22Rv1 (cell line): ENCODE results near the gene SPCS1.

ENCODE experiments used
- H3K27ac ChIP-seq: fragments of 450-650 bp; 2 replicates; pipeline ENCODE4 v1.5.1; 2017
- CTCF ChIP-seq: fragments of 450-650 bp; IDR thresholded peaks from 2 replicates; pipeline ENCODE4 v1.5.1; 2017; ENCODE audit warnings: mild to moderate bottlenecking
- ZFX ChIP-seq: fragments of 450-650 bp; IDR thresholded peaks from 2 replicates; pipeline ENCODE4 v1.6.1; 2017; ENCODE audit warnings: antibody characterized with exemption, borderline replicate concordance

SPCS1 gene

GRCh38 chr3:52756141-52756540 is 50.2 kb downstream of the SPCS1 start:
- TF ChIP-seq CTCF (no peak), ZFX (no peak)
- H3K27ac ChIP-seq = no peak overlapping the region
